ENCODE measurements around the gene SYNM. TPM values are rescaled to one million over a fixed set of nuclear protein-coding genes. Genes with fewer than 3 reads are reported as not detected.

The SYNM gene
- total RNA-seq, 1 experiment from 2014 or later: 1.9 TPM

DNA sequence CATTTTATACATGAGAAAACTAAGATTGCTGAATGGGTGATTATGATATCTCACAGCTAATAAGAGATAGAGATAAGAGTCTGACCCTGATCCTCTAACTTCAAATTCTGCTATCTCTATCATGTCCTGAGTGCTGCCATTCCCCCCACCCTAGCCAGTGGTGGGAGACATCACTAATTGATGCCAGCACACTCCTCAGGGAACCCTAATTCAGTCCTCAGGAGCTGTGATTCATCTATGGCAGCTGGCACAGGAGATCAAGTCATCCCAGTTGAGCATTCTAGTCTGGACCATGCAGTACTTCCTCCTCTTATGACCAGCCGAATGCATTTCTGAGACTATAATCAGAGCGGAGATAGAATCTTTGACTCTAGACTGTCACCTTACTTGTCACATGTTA, 71.9 kb downstream of the SYNM start:
- no peaks in the 10 kb centered on the region for H3K23me2 ChIP-seq (ENCODE audit: insufficient read length, low read depth, low read length, poor library complexity, severe bottlenecking)
- H4K8ac ChIP-seq (replicated peaks; ENCODE audit: insufficient read length, low read depth, low read length): no peak overlapping the region
- WGBS (ENCODE audit: extremely low coverage, insufficient read length, low lambda C conversion rate): no CpG with 5 or more reads among the region's 2 CpGs
- H2BK120ac ChIP-seq (ENCODE audit: low read depth, low read length, poor library complexity, severe bottlenecking): no peak overlapping the region
- Mint-ChIP-seq H3K4me1 (peaks cover 8 to 9% of the 10 kb centered on the region in 2 experiments), H3K9me3 (no peaks in the 10 kb centered on the region), H3K36me3 (ENCODE audit: insufficient read depth in 1 of 3, low read depth in 3 of 3) (peaks cover 0 to 21% (median 5%) of the 10 kb centered on the region in 3 experiments; a peak in 5 of 7 replicates), H3K4me3 (no peak overlapping the region), H3K27me3 (ENCODE audit: low read depth) (no peaks in the 10 kb centered on the region), H3K27ac (no peak overlapping the region)
- H4K20me1 ChIP-seq (ENCODE audit: control insufficient read depth, insufficient read depth, insufficient read length): no peaks in the 10 kb centered on the region
- no peak overlapping the region for H2BK15ac ChIP-seq (ENCODE audit: low read depth, low read length)
- H2AFZ ChIP-seq (ENCODE audit: low read length): no peak overlapping the region
- H3K4me2 ChIP-seq (ENCODE audit: insufficient read depth, insufficient read length, low read length): no peak overlapping the region
- TF ChIP-seq, protein P1, sequence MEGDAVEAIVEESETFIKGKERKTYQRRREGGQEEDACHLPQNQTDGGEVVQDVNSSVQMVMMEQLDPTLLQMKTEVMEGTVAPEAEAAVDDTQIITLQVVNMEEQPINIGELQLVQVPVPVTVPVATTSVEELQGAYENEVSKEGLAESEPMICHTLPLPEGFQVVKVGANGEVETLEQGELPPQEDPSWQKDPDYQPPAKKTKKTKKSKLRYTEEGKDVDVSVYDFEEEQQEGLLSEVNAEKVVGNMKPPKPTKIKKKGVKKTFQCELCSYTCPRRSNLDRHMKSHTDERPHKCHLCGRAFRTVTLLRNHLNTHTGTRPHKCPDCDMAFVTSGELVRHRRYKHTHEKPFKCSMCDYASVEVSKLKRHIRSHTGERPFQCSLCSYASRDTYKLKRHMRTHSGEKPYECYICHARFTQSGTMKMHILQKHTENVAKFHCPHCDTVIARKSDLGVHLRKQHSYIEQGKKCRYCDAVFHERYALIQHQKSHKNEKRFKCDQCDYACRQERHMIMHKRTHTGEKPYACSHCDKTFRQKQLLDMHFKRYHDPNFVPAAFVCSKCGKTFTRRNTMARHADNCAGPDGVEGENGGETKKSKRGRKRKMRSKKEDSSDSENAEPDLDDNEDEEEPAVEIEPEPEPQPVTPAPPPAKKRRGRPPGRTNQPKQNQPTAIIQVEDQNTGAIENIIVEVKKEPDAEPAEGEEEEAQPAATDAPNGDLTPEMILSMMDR (conservative IDR thresholded peaks at IDR 0.05): no peak
- no peak overlapping the region for H3K18ac ChIP-seq (ENCODE audit: insufficient read length, low read depth, low read length)
- H3K79me2 ChIP-seq (ENCODE audit: insufficient read depth, low read length): no peaks in the 10 kb centered on the region
- H4K91ac ChIP-seq (ENCODE audit: insufficient read length, low read depth, low read length): no peak overlapping the region
- no peak for DNase-seq
- H2BK5ac ChIP-seq (ENCODE audit: insufficient read length, low read length): no peak overlapping the region
- H3K56ac ChIP-seq (ENCODE audit: insufficient read length, low read depth, low read length): no peak overlapping the region
- H3K79me1 ChIP-seq (ENCODE audit: insufficient read depth, low read depth, low read length, poor library complexity, severe bottlenecking): no peaks in the 10 kb centered on the region
- H3K4me1 ChIP-seq (ENCODE audit: insufficient read depth, low read length): peaks cover 4% of the 10 kb centered on the region; the same call in 1 of the 2 replicates
- no peak overlapping the region for H3K9ac ChIP-seq (ENCODE audit: extremely low read depth, insufficient read length, low read length)
- no peaks in the 10 kb centered on the region for H3K9me3 ChIP-seq (ENCODE audit: control insufficient read depth, low read depth, low read length)
- no peak overlapping the region for H3K27ac ChIP-seq (ENCODE audit: insufficient read length, low read depth, low read length)
- H3K4ac ChIP-seq (ENCODE audit: low read depth, low read length): no peak overlapping the region
- H2BK12ac ChIP-seq (ENCODE audit: insufficient read length, low read depth, low read length): no peak overlapping the region
- H2BK20ac ChIP-seq (ENCODE audit: low read depth, low read length, poor library complexity, severe bottlenecking): no peak overlapping the region
- H3K23ac ChIP-seq (ENCODE audit: insufficient read length, low read depth, low read length): no peak overlapping the region
- no peak overlapping the region for H4K5ac ChIP-seq (ENCODE audit: insufficient read length, low read depth, low read length)
- no peak overlapping the region for H3K14ac ChIP-seq (ENCODE audit: insufficient read depth, low read length)
- no peak overlapping the region for H2AK5ac ChIP-seq (ENCODE audit: insufficient read length, low read length)
- no peaks in the 10 kb centered on the region for H3K27me3 ChIP-seq (ENCODE audit: insufficient read depth, low read length)
- H3T11ph ChIP-seq (ENCODE audit: low read length): no peak overlapping the region

All from H9 (cell line).